Measurements from ENCODE around the gene PATE4. TPM values are rescaled to one million over a fixed set of nuclear protein-coding genes. Genes with fewer than 3 reads are reported as not detected.
"Not testable (repeated sequence)": the region's sequence is repeated elsewhere in the genome, so short reads cannot be mapped to it uniquely, and the experiment has no call there.

Gene PATE4
- total RNA-seq = not detected

GRCh38 chr11:125833016-125833415, at the start of gene PATE4:
TSS of gene PATE4 (plus strand) at chr11:125833316. CDS start at chr11:125833360, 44 bp downstream.
- Mint-ChIP-seq H3K4me3 (no peak within 1 kb of the TSS), H3K9me3 (peaks cover 8% of the 10 kb centered on the region), H3K27me3 (peaks cover 11 to 40% of the 10 kb centered on the region in 2 donors), H3K36me3 (no peaks in the 10 kb centered on the region), H3K27ac (no peak within 1 kb of the TSS), H3K4me1 (ENCODE audit: low read depth in 2 of 2) (no peaks in the 10 kb centered on the region)
- DNase-seq (ENCODE audit: low spot score) = no peak
- ATAC-seq = no peak

GRCh38 chr11:125784678-125785077, 48.4 kb upstream of the PATE4 start:
- Mint-ChIP-seq H3K9me3 (peaks cover 7% of the 10 kb centered on the region), H3K4me3 (no peak overlapping the region), H3K4me1 (ENCODE audit: low read depth in 2 of 2) (peaks cover 0 to under 1% of the 10 kb centered on the region in 2 donors), H3K36me3 (peaks cover 5% of the 10 kb centered on the region), H3K27me3 (peaks cover 3 to 14% of the 10 kb centered on the region in 2 donors), H3K27ac (no peak overlapping the region)
- ATAC-seq (peak in 1 of 2 donors; percentile 28), DNase-seq (ENCODE audit: low spot score) (no peak)

DNA sequence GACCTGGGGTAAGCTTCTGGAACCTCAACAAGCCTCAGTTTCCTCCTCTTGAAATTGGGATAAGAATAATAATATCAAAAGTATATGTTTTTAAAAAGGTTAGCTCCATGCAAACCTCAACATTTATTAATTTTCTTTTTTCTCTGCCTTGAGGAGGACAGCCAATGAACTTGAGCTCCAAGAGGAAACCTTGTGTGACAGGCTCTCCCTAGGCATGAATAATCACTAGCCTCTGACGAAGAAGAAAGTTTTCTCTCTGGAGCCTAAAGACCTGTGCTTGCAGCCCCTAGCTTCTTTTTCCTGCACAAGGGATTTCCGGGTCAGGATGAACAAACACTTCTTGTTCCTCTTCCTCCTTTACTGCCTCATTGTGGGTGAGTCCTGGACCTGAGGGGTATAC, 45.3 kb upstream of the PATE4 start, which contains the start of gene PATE3:
Gene PATE3 (plus strand): TSS at position 301 of the 400 bp plus-strand sequence. CDS start 25 bp downstream, at position 326.
- no peaks in the 10 kb centered on the region for H3K4me1 Mint-ChIP-seq (ENCODE audit: low read depth in 2 of 2)
- no peak for DNase-seq (ENCODE audit: low spot score)
- ATAC-seq = no peak
- H3K27me3 Mint-ChIP-seq = peaks cover 0 to 5% of the 10 kb centered on the region in 2 donors
- H3K4me3 Mint-ChIP-seq = no peak within 1 kb of the TSS
- H3K27ac Mint-ChIP-seq = peak within 1 kb of the TSS in 1 of 2 donors; percentile 70
- H3K36me3 Mint-ChIP-seq = no peaks in the 10 kb centered on the region
- H3K9me3 Mint-ChIP-seq = peaks cover 5% of the 10 kb centered on the region

GRCh38 chr11:125790825-125791224, 42.3 kb upstream of the PATE4 start:
- Mint-ChIP-seq H3K27ac (no peak overlapping the region), H3K36me3 (peaks cover 10% of the 10 kb centered on the region), H3K27me3 (peaks cover 2 to 17% of the 10 kb centered on the region in 2 donors), H3K4me3 (no peak overlapping the region), H3K4me1 (ENCODE audit: low read depth in 2 of 2) (no peaks in the 10 kb centered on the region), H3K9me3 (peaks cover 12% of the 10 kb centered on the region)
- DNase-seq (ENCODE audit: low spot score) (no peak), ATAC-seq (no peak)

- H3K4me3 Mint-ChIP-seq = no peak overlapping the region
- DNase-seq (ENCODE audit: low spot score) = no peak
- ATAC-seq = no peak
- peaks cover 2 to 30% of the 10 kb centered on the region in 2 donors for H3K27me3 Mint-ChIP-seq
- H3K36me3 Mint-ChIP-seq = peaks cover 37% of the 10 kb centered on the region
- H3K9me3 Mint-ChIP-seq = peaks cover 27% of the 10 kb centered on the region
- H3K4me1 Mint-ChIP-seq (ENCODE audit: low read depth in 2 of 2) = no peaks in the 10 kb centered on the region
- no peak overlapping the region for H3K27ac Mint-ChIP-seq
Measured at GRCh38 chr11:125797641-125798040, 35.5 kb upstream of the PATE4 start.

DNA sequence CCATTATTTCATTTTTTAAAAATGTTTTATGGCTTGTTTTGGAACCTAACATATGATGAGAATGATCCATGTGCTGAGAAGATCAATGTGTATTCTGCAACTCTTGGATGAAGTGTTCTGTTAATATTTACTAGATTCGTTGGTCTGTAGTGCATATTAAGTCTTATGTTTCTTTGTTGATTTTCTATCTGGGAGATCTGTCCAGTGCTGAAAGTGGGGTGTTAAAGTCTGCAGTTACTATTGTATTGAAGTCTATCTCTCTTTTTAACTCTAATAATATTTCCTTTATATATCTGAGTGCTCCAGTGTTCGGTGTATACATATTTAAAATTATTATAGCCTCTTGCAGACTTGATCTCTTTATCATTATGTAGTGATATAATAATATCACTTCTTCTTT, 33.3 kb upstream of the PATE4 start:
- no peaks in the 10 kb centered on the region for H3K4me1 Mint-ChIP-seq (ENCODE audit: low read depth in 2 of 2)
- DNase-seq (ENCODE audit: low spot score) = no peak
- no peak for ATAC-seq
- H3K36me3 Mint-ChIP-seq = peaks cover 39% of the 10 kb centered on the region
- no peak overlapping the region for H3K4me3 Mint-ChIP-seq
- H3K27me3 Mint-ChIP-seq = peaks cover 2 to 27% of the 10 kb centered on the region in 2 donors
- H3K27ac Mint-ChIP-seq = no peak overlapping the region
- peaks cover 23% of the 10 kb centered on the region for H3K9me3 Mint-ChIP-seq

DNA sequence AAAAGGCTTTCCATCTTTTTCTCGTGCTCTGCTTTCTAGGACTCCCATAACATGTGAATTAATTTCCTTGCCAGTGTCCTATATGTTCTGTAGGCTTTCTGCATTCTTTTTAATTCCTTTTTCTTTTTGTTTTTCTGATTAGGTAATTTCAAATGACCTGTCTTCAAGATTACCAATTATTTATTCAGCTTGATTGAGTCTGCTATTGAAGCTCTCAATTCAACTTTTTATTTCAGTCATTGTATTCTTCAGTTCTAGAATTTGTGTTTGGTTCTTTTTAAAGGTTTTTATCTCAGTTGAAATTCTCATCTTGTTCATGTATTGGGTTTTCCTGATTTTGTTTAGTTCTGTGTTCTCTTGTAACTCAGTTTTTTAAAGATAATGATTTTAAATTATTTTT, 30.7 kb upstream of the PATE4 start:
- Mint-ChIP-seq H3K9me3 (peaks cover 18% of the 10 kb centered on the region), H3K36me3 (peaks cover 26% of the 10 kb centered on the region), H3K4me1 (ENCODE audit: low read depth in 2 of 2) (no peaks in the 10 kb centered on the region), H3K27me3 (peaks cover 0 to 19% of the 10 kb centered on the region in 2 donors), H3K27ac (no peak overlapping the region), H3K4me3 (no peak overlapping the region)
- DNase-seq (ENCODE audit: low spot score) = no peak
- ATAC-seq = no peak

DNA sequence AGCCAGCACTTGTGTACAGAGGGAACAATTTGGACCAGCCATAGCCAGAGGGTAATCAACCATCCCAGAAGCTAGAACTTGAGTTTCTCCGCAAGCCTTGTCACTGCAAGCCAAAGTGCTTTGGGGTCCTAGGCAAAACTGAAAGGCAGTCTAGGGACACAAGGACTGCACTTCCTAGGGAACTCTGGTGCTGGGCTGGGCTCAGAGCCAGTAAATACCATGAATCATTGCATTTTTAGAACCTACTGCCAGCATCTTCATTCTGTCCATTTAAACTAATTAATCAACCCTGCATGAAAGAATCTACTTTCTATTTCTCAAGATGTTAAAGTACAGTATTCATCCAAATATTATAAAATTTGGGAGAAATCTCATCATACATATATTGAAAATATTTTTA, 25.2 kb upstream of the PATE4 start:
- Mint-ChIP-seq H3K36me3 (peaks cover under 1% of the 10 kb centered on the region), H3K9me3 (peaks cover 2% of the 10 kb centered on the region), H3K4me1 (ENCODE audit: low read depth in 2 of 2) (no peaks in the 10 kb centered on the region), H3K4me3 (no peak overlapping the region), H3K27ac (no peak overlapping the region), H3K27me3 (peaks cover 2 to 14% of the 10 kb centered on the region in 2 donors)
- no peak for ATAC-seq
- no peak for DNase-seq (ENCODE audit: low spot score)

DNA sequence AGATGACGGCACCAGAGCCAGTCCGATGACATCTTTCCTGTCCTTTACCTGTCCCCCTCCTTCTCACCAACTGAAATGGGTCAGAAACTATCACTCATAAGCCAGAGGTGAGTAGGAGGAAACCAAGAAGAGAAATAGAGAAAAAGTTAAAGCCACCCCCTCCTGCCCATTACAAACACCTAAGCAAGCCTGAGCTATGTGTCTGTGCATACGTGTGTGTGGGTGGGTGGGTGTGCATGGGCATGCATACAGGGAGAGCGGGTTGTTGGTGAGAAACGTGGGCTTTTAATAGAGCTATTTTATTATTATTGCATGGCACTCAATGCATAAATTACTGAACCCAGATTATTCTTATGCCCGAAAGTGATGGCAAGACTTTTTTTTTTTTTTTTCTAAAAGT, 2.6 kb downstream of the PATE4 start:
- no peaks in the 10 kb centered on the region for H3K4me1 Mint-ChIP-seq (ENCODE audit: low read depth in 2 of 2)
- no peak for DNase-seq (ENCODE audit: low spot score)
- peaks cover 4% of the 10 kb centered on the region for H3K9me3 Mint-ChIP-seq
- peaks cover 11 to 49% of the 10 kb centered on the region in 2 donors for H3K27me3 Mint-ChIP-seq
- ATAC-seq = no peak
- no peak overlapping the region for H3K27ac Mint-ChIP-seq
- H3K4me3 Mint-ChIP-seq = no peak overlapping the region
- H3K36me3 Mint-ChIP-seq = no peaks in the 10 kb centered on the region

DNA sequence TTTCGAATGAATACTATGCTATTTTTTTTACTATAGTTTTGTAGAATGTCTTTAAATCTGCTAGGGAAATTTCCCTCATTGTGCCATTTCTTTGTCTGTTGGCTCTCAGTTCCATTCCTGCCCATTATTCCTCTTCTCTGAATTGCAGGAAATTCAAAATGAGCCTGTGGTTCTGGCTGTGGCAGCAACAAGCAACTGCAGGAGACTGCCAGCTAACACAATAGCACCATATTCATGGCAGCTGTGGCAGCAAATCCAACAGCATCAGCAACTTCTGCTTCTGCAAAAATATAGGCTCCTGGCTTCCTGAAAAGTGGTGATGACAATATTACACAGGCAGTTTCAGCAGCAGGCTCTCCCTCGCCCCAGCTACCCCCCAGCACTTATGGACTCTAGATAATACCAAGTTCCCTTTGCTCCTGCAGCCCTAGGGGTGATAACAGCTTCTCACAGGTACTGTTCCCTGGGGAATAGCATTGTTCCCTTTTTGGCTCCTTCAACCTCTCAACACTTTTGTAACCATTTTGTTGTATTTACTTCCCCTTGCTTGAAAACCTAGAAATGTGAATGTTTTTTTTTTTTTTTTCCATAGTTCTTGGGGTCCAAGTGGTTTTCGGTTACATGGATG, 9.3 kb downstream of the PATE4 start:
- Mint-ChIP-seq H3K4me1 (ENCODE audit: low read depth in 2 of 2) (no peaks in the 10 kb centered on the region), H3K4me3 (no peak overlapping the region), H3K36me3 (peaks cover 25% of the 10 kb centered on the region), H3K27ac (no peak overlapping the region), H3K9me3 (peaks cover 12% of the 10 kb centered on the region), H3K27me3 (peaks cover 12 to 32% of the 10 kb centered on the region in 2 donors)
- no peak for ATAC-seq
- DNase-seq (ENCODE audit: low spot score) = no peak

- no peak overlapping the region for H3K4me3 Mint-ChIP-seq
- H3K36me3 Mint-ChIP-seq = peaks cover 29% of the 10 kb centered on the region
- peaks cover 14 to 19% of the 10 kb centered on the region in 2 donors for H3K27me3 Mint-ChIP-seq
- H3K27ac Mint-ChIP-seq = no peak overlapping the region
- DNase-seq (ENCODE audit: low spot score) (no peak), ATAC-seq (no peak)
- no peaks in the 10 kb centered on the region for H3K4me1 Mint-ChIP-seq (ENCODE audit: low read depth in 2 of 2)
- H3K9me3 Mint-ChIP-seq = peaks cover 20% of the 10 kb centered on the region
Measured at GRCh38 chr11:125846188-125846587, 13.1 kb downstream of the PATE4 start.

- ATAC-seq; H3K27ac Mint-ChIP-seq; DNase-seq (ENCODE audit: low spot score); H3K9me3 Mint-ChIP-seq; H3K4me3 Mint-ChIP-seq; H3K4me1 Mint-ChIP-seq (ENCODE audit: low read depth in 2 of 2); H3K36me3 Mint-ChIP-seq: not testable (repeated sequence)
- H3K27me3 Mint-ChIP-seq = peaks cover 22 to 25% of the 10 kb centered on the region in 2 donors
Measured at GRCh38 chr11:125857670-125858069, 24.6 kb downstream of the PATE4 start.

GRCh38 chr11:125862786-125863185, 29.7 kb downstream of the PATE4 start:
- ATAC-seq; H3K36me3 Mint-ChIP-seq; H3K9me3 Mint-ChIP-seq; H3K27me3 Mint-ChIP-seq; H3K4me3 Mint-ChIP-seq; DNase-seq (ENCODE audit: low spot score); H3K4me1 Mint-ChIP-seq (ENCODE audit: low read depth in 2 of 2); H3K27ac Mint-ChIP-seq: not testable (repeated sequence)

DNA sequence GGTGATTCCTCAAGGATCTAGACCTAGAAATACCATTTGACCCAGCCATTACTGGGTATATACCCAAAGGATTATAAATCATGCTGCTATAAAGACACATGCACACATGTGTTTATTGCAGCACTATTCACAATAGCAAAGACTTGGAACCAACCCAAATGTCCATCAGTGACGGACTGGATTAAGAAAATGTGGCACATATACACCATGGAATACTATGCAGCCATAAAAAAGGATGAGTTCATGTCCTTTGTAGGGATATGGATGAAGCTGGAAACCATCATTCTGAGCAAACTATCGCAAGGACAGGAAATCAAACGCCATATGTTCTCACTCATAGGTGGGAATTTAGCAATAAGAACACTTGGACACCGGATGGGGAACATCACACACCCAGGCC, 32.2 kb downstream of the PATE4 start:
- not testable (repeated sequence) for H3K27me3 Mint-ChIP-seq; H3K9me3 Mint-ChIP-seq; H3K27ac Mint-ChIP-seq; H3K4me3 Mint-ChIP-seq; H3K4me1 Mint-ChIP-seq (ENCODE audit: low read depth in 2 of 2); ATAC-seq; DNase-seq (ENCODE audit: low spot score); H3K36me3 Mint-ChIP-seq

DNA sequence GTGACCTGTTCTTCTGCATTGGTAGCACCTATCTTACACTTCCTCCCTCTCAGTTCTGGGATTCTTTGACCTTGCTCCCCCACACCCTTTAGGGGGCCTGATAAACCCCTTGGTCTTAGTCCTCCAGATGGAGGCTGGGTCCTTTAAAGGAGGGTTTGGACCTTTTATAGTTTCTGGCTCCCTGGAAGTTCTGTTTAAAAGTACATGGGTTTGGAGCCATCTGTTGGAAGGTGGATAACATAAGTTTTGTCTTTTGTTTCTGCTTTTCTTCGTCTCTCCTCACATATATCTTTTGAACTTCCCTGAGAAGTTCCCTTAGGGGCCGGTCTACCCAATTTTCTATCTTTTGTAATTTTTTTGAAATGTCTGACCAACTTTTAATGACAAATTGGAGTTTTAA, 36.4 kb downstream of the PATE4 start:
- ATAC-seq (no peak), DNase-seq (ENCODE audit: low spot score) (no peak)
- Mint-ChIP-seq H3K4me3 (no peak overlapping the region), H3K4me1 (ENCODE audit: low read depth in 2 of 2) (no peaks in the 10 kb centered on the region), H3K27me3 (peaks cover 2 to 13% of the 10 kb centered on the region in 2 donors), H3K9me3 (no peaks in the 10 kb centered on the region), H3K36me3 (peaks cover 4% of the 10 kb centered on the region), H3K27ac (no peak overlapping the region)

Data from natural killer cell treated with Interleukin-12 subunit alpha and Interleukin-12 subunit beta and Interleukin-15 and Interleukin-18, amount 100 ng/mL, for 72 hours (primary cell).